HepG2 (cell line): ENCODE data around the gene SLC12A5. TPM values are rescaled to one million over a fixed set of nuclear protein-coding genes. Genes with fewer than 3 reads are reported as not detected.

Experiments used
- HBP1 ChIP-seq: IDR thresholded peaks from 2 replicates; pipeline ENCODE4 v1.6.1; 2016; ENCODE audit warnings: low read depth, control low read depth
- HIVEP1 ChIP-seq: sonication (generic); formaldehyde crosslinking; IDR thresholded peaks from 2 replicates; pipeline ENCODE4 v1.4.0; 2020; ENCODE audit warnings: mild to moderate bottlenecking, missing genetic modification reagents
- HMG20A ChIP-seq: IDR thresholded peaks from 2 replicates; pipeline ENCODE4 v1.6.1; 2016; ENCODE audit warnings: borderline replicate concordance
- JDP2 ChIP-seq: sonication (generic); formaldehyde crosslinking; IDR thresholded peaks from 2 replicates; pipeline ENCODE4 v1.8.1; 2022; ENCODE audit warnings: missing genetic modification reagents, borderline replicate concordance
- KAT7 ChIP-seq: IDR thresholded peaks from 2 replicates; pipeline ENCODE4 v1.6.1; 2018; ENCODE audit warnings: borderline replicate concordance, missing compliant biosample characterization
- NR2C2 ChIP-seq: sonication (generic); formaldehyde crosslinking; IDR thresholded peaks from 2 replicates; pipeline ENCODE4 v1.4.0; 2020; ENCODE audit warnings: missing genetic modification reagents, mild to moderate bottlenecking, moderate library complexity, borderline replicate concordance
- PHF20 ChIP-seq: sonication (generic); formaldehyde crosslinking; IDR thresholded peaks from 2 replicates; pipeline ENCODE4 v1.5.0; 2020; ENCODE audit warnings: mild to moderate bottlenecking, missing genetic modification reagents
- SP5 ChIP-seq: IDR thresholded peaks from 2 replicates; pipeline ENCODE4 v1.6.1; 2016; ENCODE audit warnings: low read depth, borderline replicate concordance
- TCF7L2 ChIP-seq: IDR thresholded peaks from 2 replicates; pipeline ENCODE4 v1.6.1; 2011; ENCODE audit warnings: mild to moderate bottlenecking, low read depth, low read length, moderate library complexity
- ZFP90 ChIP-seq: sonication (generic); formaldehyde crosslinking; IDR thresholded peaks from 2 replicates; pipeline ENCODE4 v1.8.0; 2022; ENCODE audit warnings: missing genetic modification reagents, mild to moderate bottlenecking, inconsistent platforms, borderline replicate concordance
- ZFYVE20 ChIP-seq: sonication (generic); formaldehyde crosslinking; IDR thresholded peaks from 2 replicates; pipeline ENCODE4 v1.8.0; 2023; ENCODE audit warnings: low read depth, mild to moderate bottlenecking, moderate library complexity, missing genetic modification reagents, borderline replicate concordance
- ZGPAT ChIP-seq: IDR thresholded peaks from 2 replicates; pipeline ENCODE4 v1.6.1; 2016; ENCODE audit warnings: mild to moderate bottlenecking
- ZNF441 ChIP-seq: sonication (generic); formaldehyde crosslinking; IDR thresholded peaks from 2 replicates; pipeline ENCODE4 v1.7.0; 2021; ENCODE audit warnings: missing genetic modification reagents, borderline replicate concordance
- ZNF446 ChIP-seq: sonication (generic); formaldehyde crosslinking; IDR thresholded peaks from 2 replicates; pipeline ENCODE4 v1.5.0; 2020; ENCODE audit warnings: mild to moderate bottlenecking, missing genetic modification reagents
- ZNF605 ChIP-seq: sonication (generic); formaldehyde crosslinking; IDR thresholded peaks from 2 replicates; pipeline ENCODE4 v1.8.0; 2022; ENCODE audit warnings: mild to moderate bottlenecking, missing genetic modification reagents
- ZNF609 ChIP-seq: sonication (generic); formaldehyde crosslinking; IDR thresholded peaks from 2 replicates; pipeline ENCODE4 v1.4.0; 2020; ENCODE audit warnings: mild to moderate bottlenecking, missing genetic modification reagents, borderline replicate concordance
- polyA plus RNA-seq, 8 experiments: library from polyadenylated mRNA; depleted of rRNA in 3 of 8; stranded (reverse) in 7 of 8; unstranded in 1 of 8; fragments of >200 nt; fragmentation: Illumina TruSeq in 4 of 8; extraction: Trizol in 4 of 8; gene quantifications; 2 replicates each; pipeline versions ENCODE4 v1.2.1 to v1.2.3, GENCODE V29; 2011 to 2016; ENCODE audit warnings: low read depth in 4 of 8, missing spikeins in 1 of 8, mixed read lengths in 1 of 8; ENCODE audit not compliant: insufficient read depth in 1 of 8
- total RNA-seq, 5 experiments: library from RNA; depleted of rRNA; stranded (reverse); fragments of >200 nt; fragmentation: Illumina TruSeq; extraction: Trizol; gene quantifications; 2 replicates each; pipeline ENCODE4 v1.2.3, GENCODE V29; 2016; ENCODE audit warnings: low read depth in 1 of 5

SLC12A5 gene
- total and polyA plus RNA-seq, 2 of the 13 experiments (the other 11 are each of a cell fraction or from before 2014, with no cell fraction given): 4.3 to 5.4 TPM

- TF ChIP-seq ZNF609 (CRISPR knock-in tag) (peak; percentile 48; the same call in 1 of the 2 replicates), KAT7 (CRISPR knock-in tag) (peak; percentile 40; the same call in 1 of the 2 replicates), ZGPAT (peak; percentile 61; the same call in 1 of the 2 replicates), NR2C2 (0 out of 2 replicates have a peak, but pooled peaks have one; percentile 58), ZNF446 (CRISPR knock-in tag) (no peak), ZNF605 (CRISPR knock-in tag) (peak; percentile 28; the same call in 1 of the 2 replicates), SP5 (CRISPR knock-in tag) (no peak), ZFYVE20 (no peak), JDP2 (CRISPR knock-in tag) (no peak), TCF7L2 (no peak), HIVEP1 (CRISPR knock-in tag) (peak; percentile 70; the same call in 1 of the 2 replicates), ZFP90 (CRISPR knock-in tag) (no peak; the same call in 1 of the 2 replicates), ZNF441 (CRISPR knock-in tag) (no peak), HBP1 (no peak), HMG20A (CRISPR knock-in tag) (no peak), PHF20 (CRISPR knock-in tag) (no peak)
Observed at GRCh38 chr20:46013829-46014516, 15.0 kb upstream of the SLC12A5 start (continued).
